ENCODE results near the gene USP15.

USP15 gene

DNA sequence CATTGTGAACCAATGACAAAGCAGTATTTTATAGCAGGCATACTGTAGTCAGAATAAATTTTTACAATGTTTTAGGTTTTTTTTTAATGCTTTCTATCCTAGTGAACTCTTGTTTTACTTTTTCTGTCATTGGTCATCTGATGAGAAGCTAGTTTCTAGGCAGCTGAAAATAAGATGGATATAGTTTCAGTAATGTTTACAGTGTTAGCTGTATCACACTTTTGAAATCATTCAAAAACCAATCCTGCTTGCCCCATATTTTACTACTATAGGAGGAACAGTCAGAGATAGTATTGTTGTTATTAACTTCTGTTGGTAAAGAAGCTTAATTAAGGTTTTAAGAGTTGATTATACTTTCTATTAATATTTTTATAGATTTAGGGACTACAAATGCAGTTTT is 24.5 kb downstream of the USP15 start:
- DNase-seq (ENCODE audit: low read depth), result no peak

DNA sequence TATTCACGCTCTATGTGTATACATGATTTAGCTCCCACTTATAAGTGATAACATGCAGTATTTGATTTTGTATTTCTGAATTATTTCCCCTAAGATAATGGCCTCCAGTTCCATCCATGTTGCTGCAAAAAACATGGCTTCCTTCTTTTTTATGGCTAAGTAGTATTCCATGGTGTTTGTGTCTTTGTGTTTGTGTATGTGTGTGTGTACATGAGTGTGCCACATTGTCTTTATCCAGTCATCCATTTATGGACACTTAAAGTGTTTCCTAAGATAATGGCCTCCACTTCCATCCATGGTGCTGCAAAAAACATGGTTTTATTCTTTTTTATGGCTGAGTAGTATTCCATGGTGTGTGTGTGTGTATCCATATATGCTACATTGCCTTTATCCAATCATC is 25.1 kb downstream of the USP15 start:
- DNase-seq (ENCODE audit: low read depth), result no peak

DNA sequence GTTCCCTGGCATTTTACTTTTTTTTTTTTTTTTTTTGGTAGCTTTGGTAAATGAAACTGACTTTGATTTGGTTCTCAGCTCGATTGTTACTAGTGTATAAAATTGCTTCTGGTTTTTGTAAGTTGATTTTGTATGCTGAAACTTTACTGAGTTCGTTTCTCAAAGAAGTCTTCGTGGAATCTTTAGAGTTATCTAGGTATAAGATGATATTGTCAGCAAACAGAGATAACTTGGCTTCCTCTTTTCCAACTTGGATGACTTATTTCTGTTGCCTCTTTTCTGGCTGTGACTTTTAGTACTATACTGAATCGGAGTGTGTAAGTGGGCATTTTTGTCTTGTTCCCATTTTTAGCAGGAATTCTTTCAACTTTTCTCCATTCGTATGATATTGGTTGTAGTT is 28.1 kb downstream of the USP15 start:
- no peak for DNase-seq (ENCODE audit: low read depth)

DNA sequence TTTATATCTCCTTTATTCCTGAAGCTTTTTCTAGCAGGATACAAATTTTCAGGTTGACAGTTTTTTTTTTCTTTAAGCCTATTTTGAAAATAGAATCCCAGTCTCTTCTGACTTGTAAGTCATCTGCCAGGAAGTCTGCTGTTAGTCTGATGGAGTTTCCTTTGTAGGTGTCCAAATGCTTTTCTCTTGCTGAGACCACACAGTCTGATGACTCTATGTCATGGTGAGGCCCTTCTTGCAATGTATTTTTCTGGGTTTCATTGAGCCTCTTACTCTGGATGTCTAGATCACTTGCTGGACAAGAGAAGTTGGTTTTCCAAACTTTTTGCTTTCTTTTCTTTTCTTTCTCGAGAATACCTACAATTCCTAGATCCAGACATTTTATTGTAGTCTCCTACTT is 30.6 kb downstream of the USP15 start:
- DNase-seq (ENCODE audit: low read depth), result no peak

DNA sequence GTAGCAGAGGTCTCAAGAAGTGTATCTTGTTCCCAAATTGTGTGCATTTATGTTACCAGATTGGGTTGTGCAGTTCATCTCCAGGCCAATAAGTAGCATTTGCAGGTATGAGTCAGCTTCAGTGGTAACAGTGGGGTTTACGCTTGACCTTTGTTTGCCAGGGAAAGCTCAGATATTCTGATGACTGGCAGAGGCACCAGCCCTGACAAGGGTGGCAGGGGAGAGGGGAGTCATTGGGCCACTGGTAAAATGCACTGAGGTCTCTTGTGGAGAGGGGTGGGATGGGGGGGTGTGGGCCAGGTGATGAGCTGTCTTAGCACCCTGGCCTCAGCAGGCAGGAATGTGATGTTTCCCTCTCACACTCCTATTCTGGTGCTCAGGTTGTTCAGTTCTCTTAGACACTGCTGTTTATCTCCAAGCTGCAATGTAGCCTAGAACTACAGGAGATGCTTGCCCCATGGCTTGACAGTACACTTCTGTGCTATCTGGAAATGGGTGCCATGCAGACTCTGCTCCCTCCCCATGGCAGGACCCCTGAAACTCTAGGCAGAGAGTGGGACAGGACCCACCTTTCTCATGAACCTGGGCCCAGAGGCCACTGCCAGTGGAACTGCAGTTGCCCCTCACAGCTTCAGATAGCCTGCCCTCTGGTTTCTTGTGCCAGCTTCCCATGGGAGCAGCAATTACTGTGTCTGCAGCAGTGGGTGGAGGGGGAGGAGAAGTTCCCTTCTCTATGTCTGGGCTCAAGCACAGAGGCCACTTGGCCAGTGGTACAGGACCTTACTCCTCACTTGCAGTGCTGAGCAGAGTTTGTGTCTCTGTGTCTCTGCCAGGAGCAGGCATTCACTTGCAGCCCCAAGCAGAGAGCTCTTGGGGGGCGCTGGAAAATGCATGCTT is 31.9 kb downstream of the USP15 start:
- DNase-seq (ENCODE audit: low read depth), result no peak

DNA sequence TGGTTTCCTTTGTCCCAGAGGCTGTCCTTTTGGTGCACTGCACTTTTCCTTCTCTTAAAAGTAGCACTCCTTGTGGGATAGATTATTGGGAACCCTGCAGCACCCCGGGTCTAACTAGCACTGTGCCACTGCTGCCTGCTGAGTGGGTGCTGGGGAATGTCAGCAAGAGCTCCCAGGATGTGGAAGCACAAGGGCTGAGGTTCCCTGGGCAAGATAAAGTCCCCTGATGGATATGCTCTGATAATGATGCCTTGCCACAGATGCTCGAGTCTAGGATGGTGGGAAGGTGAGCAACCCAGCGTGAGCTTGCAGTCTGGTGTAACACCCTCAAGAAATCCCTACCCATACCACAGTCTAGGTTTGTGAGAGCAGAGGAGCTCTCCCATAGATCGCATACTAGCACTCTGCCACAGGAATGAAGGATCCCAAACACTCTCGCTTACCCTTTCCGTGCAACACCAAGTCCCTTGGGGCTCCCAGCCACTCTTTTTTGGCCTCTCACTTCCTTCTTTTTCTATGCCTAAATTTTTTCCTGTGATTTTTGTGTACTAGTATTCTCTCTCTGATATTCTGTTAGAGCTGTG is 32.6 kb downstream of the USP15 start:
- no peak for DNase-seq (ENCODE audit: low read depth)

DNA sequence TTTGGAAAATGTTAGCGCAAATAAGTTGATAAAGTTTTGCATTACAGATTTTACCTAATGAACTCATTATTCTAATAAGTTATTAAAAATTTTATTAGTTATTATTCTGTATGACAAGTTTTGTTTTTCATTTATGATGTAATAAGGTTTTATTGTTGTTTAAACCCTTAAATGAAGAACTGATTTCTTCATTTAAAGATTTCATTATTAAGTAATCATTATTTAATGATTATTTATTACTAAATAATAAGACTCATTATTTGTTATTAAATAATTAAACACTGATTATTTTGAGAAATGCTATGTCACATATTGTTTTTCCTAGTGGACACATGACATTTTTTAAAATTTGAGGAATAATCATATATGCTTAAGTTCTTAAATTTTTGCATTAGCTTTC is 34.2 kb downstream of the USP15 start:
- DNase-seq (ENCODE audit: low read depth), result no peak

DNA sequence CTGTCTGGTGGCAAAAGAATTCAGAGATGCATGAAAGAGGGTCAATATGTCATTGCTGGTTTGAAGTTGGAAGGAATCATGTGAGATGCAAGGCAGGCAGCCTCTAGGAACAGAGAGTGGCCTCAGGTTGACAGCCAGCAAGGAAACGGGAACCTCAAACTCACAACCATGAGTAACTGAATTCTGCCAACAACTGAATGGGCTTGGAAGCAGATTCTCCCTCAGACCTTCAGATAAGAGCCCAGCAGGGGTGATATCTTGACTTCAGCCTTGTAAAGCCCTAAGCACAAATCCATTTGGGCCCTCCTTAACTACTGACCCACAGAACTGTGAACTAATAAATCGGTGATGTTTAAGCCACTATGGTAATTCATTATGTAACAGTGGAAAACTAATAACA is 35.8 kb downstream of the USP15 start:
- no peak for DNase-seq (ENCODE audit: low read depth)

DNA sequence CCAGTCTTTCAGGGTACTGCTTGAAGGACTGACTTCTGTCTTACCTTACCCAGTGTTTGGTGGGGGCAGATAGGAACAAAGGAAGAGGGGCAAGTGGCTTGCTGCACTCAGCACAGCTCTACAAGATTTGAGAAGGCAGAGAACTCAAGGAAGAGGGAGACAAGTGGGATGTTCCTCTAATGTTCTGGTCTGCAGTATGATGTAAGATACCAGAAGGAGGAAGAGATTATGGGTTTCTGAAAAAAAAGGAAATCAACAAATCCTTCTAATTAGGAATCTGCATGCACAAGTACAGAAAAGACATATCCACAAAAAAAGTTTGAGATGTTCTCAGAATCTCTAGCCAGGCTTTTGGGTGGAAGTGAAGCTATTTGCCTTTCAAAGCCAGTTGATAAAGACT is 37.1 kb downstream of the USP15 start:
- DNase-seq (ENCODE audit: low read depth), result no peak

DNA sequence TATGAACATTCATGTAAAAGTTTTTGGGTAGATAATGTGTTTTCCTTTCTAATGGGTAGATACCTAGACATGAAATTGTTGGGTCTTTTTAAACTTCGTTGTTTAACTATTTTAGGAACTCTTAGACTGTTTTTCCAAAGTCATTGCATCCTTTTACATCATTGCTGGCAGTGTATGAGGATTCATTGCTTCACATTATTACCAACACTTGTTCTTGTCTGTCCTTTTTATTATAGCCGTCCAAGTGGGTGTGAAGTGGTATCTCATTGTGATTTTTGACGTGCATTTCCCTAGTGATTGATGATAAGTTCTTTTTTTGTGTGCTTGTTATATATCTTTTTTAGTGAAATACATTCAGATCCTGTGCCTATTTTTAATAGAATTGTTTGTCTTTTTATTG is 39.4 kb downstream of the USP15 start:
- DNase-seq (ENCODE audit: low read depth), result no peak

DNA sequence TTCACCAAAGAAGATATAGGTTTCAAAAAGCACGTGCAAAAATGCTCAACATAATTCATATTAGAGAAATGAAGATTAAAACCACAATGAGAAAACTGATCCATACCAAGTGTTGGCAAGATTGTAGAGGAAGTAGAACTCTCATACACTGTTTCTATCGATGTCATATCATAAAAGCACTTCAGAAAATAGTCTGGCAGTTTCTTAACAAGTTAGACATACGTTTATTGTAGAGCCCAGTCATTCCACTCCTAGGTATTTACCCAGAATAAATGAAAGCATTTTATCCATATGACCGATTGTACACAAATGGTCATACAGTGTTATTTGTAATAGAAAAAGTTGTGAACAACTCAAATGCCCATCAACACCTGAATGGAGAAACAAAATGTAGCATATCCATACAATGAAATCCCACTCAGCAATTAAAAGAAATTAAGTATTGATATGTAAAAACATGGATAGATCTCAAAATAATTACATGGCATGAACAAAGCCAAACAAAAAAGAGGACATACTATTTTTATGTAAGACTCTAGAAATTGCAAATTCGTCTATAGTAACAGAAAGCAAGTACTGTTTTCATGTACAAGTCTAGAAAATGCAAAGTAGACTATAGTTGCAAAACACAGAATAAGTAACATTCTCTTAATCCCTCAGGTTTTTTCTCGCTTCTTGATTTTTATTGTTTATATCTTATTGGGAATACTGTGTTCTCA is 41.0 kb downstream of the USP15 start:
- DNase-seq (ENCODE audit: low read depth), result no peak

DNA sequence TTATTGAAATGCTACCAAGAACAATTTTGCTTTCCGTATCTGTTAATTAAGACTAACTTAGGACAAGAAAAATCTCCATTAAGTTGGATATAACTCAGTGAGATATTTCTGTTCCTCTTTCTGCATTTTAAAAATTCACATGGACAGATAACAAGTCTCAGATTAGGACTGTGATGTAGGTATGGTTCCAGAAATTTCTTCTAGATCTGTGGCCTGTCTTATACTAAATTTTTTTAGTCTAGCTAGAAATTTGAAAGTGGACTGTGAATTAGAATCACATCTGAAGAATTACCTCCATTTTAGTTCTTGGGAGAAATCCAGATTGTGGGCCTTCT is 41.6 kb downstream of the USP15 start:
- DNase-seq (ENCODE audit: low read depth), result no peak

DNA sequence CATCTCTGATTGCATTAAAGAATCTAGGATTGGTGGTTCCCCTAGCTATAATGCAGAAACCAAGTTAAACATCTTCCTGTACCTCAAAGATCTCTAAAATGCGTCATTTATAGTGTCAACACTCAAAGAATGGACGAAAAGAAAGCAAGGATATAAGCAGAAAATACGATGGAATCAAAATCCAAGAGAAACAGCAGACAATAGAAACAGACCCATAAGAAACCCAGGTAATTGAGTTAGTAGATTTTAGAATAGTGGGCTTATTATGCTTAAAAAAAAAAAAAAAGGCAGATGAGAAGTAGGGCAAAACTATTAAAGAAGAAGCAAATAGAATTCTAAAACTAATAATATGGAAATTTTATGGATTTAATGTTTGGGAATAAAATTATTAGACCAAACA is 44.4 kb downstream of the USP15 start:
- DNase-seq (ENCODE audit: low read depth), result no peak

DNA sequence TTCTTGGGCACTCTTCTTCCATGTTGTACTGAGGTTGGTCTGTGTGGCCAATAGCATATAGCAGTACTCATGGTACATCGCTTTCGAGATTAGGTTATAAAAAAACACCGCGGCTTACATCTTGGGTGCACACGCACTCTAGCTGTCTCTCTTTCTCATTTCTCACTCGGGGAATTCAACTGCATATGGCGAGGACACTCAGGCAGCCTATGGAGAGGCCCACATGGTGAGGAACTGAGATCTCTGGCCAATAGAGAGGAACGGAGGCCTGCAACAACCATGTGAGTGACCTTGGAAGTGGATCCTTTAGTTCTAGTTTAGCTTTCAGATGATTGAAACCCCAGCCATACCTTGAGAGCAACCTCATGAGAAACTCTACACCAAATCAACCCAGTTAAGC is 45.6 kb downstream of the USP15 start:
- DNase-seq (ENCODE audit: low read depth), result no peak

DNA sequence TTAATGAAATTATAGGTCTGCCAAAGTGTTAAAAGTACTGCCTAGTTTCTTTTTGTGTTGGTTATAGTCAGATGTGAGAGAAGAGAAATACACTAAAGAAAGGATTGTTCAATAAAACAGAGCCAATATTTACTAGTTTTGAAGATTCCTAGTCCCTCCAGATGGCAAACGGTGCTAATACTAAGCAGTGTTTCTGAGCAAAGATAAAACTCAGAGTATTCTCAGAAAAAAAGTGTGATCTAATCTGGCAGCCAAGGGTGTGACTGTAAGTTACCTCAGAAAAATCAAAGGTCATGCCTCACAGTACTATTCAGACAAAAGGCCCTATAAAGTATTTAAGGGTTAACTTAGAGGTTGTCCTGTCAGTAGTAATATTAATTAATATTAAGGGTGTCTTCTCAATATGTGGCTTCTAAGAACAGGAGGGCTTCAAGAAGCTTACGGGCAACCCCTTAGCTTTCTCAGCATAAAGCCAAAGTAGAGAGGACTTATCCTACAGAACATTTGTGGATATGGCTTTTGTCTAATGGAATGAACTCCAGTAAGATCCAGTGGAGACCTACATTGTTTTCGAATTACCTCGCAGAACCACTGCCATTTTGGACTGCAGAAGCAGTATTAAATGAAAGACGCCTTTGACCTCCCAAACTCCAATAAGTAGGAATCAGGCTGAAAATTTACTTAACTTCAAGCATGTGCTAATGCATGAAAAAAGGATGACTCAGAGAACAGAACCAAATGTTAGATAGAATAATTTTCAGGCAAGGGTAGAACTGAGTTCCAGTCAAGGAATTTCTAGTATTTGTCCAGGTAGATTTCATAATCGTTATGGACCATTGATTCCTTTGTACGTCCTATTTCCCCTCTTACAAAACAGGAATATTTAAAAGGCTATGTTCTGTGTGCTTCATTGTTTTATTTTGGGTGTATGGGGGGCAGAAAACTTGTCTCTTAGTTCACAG is 46.6 kb downstream of the USP15 start:
- no peak for DNase-seq (ENCODE audit: low read depth)

DNA sequence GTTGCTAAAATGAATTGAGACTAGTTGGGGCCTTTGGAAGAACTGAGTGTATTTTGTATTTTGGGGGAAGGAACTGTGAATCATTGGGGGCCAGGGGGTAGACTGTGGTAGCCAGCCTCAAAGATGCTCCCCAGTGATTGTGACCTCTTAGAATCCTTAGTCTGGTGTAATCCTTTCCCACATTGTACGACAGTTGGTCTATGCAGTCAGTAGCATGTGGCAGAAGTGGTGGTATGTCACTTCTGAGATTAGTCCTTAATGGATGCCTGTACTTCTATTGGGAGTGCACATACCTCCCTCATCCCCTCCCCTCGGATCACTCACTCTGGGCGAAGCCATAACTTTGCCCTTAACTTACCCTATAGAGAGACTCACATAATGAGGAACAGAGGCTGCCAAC is 48.0 kb downstream of the USP15 start:
- DNase-seq (ENCODE audit: low read depth), result no peak

DNA sequence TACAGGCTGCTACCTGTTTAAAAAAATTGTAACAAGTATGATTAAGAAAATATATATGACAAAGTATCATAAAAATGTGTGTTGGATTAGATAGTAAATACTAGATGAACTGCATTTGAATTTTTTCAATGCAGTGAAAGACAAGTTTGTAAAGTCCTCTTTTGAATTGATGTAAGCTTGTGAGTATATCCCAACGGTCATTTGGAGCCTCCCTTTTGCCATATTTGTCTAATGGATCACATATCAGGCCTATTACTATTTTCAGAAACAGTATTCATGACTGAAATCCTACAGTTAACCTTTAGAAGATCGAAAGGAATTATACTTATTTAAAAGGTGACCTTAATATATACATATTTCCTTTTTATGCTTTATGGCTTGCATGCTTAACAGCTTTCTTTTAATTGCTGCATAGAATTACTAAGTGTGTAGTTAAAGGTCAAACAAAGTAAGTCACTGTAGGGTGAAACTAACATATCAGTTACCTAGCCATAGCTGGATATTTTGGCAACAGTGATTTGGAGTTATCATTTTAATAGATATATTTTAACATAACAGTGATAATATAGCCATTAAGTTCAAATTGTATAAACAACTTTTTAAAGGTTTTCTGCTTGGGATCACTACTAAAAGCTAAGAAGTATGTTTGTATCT is 53.6 kb downstream of the USP15 start:
- DNase-seq (ENCODE audit: low read depth), result no peak

DNA sequence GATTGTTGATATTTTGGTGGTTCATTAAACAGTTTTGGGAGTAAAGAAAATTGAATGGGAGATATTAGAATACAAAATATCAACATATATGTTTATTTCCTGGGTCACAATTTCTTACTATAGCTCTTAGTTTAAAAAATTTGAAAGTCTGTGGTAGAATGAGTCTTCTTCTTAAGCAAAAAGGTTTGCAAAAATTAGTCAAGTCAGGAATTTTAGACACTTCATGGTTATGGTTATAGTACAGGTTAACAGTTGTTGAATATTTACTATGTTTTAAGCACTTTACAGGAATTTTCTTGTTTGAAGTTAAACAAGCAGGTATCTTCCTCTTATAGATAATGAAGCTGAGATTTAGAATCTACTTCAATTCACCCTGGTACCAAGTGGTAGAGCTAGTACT is 56.8 kb downstream of the USP15 start:
- no peak for DNase-seq (ENCODE audit: low read depth)

DNA sequence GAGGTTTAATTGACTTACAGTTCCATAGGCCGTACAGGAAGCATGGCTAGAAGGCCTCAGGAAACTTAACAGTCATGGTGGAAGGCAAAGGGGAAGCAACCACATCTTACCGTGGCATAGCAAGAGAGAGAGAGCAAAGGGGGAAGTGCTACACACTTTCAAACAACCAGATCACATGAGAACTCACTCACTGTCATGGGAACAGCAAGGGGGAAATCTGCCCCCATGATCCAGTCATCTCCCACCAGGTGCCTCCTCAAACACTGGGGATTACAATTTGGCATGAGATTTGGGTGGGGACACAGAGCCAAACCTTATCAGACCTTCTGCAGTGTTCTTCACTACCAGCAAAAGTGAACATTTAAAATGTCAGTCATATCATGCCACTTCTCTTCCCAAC is 58.9 kb downstream of the USP15 start:
- no peak for DNase-seq (ENCODE audit: low read depth)

DNA sequence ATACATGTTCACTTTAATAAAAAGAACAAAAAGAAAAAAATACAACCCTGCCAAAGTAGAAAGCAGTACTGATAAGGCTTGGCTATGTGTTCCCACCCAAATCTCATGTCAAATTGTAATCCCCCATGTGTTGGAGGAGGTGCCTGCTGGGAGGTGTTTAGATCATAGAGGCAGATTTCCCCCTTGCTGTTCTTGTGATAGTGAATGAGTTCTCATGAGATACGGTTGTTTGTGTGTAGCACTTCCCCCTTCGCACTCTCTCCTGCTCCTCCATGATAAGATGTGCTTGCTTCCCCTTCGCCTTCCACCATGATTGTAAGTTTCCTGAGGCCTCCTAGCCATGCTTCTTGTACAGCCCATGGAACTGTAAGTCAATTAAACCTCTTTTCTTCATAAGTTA is 59.9 kb downstream of the USP15 start:
- DNase-seq (ENCODE audit: low read depth), result no peak

DNA sequence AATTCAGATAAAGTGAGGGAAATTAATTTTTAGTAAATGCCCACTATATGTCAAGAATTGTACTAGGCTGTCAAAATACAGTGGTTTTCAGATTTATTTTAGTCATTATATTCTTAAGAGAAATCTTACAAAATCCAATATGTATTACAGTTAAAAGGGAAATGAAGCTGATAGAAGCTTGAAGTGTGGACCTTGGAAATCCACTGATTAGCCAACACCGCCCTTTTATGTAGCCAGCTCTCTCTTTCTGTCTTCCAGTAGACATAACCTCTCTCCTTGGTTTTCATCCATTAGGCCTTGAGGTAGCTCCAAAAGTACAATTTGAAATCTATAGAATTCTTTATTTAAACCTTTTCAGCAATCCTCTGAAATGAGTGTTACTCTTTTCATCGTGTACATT is 63.2 kb downstream of the USP15 start:
- DNase-seq (ENCODE audit: low read depth), result no peak

All from activated T-cell treated with anti-CD3 and anti-CD28 coated beads for 48 hours (primary cell).